ENCODE results near the gene PTPRD.

Gene PTPRD

DNA sequence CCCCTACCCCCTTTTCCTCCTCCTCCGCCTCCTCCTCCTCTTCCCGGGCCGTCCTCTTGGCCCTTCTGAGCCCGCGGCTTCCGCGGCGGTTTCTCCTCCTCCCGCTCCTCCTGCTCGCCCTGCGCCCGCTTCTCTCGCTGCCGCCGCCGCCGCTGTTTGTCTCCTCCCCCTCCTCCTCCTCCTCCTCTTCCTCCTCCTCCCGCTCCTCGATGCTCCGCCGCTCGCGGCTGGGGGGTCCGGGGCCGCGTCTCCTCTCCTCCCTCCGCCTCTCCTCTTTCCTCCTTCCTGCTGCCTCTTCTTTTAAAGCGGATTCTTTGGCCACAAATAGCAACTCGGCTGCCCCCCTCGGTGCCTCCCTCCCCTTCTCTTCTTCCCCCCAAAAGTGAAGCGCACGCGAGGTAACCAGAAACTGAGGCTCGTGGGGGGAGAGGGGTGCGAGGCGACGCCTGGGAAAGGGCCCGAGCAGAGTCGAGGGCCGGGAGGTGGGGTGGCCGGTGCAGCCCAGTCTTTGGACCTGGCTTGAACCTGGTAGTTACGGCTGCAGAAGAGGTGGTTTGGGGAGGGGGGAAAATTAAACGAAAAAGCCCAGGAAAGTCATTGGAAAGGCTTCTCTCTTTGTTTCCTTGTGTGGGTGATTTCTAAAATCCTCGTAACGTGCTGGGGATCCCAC, 1754.7 kb downstream of the PTPRD start (continued):
- TF ChIP-seq, protein P1, sequence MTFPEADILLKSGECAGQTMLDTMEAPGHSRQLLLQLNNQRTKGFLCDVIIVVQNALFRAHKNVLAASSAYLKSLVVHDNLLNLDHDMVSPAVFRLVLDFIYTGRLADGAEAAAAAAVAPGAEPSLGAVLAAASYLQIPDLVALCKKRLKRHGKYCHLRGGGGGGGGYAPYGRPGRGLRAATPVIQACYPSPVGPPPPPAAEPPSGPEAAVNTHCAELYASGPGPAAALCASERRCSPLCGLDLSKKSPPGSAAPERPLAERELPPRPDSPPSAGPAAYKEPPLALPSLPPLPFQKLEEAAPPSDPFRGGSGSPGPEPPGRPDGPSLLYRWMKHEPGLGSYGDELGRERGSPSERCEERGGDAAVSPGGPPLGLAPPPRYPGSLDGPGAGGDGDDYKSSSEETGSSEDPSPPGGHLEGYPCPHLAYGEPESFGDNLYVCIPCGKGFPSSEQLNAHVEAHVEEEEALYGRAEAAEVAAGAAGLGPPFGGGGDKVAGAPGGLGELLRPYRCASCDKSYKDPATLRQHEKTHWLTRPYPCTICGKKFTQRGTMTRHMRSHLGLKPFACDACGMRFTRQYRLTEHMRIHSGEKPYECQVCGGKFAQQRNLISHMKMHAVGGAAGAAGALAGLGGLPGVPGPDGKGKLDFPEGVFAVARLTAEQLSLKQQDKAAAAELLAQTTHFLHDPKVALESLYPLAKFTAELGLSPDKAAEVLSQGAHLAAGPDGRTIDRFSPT (tag by site-specific recombination; IDR thresholded peaks at IDR 0.05): no peak
- no peak for TF ChIP-seq MEIS1 (CRISPR knock-in tag; IDR thresholded peaks at IDR 0.05; ENCODE audit: borderline replicate concordance)
- TF ChIP-seq ZNF341 (tag by site-specific recombination; IDR thresholded peaks at IDR 0.05; ENCODE audit: low read depth): peak; percentile 90
- no peak for TF ChIP-seq ZNF561 (tag by site-specific recombination; IDR thresholded peaks at IDR 0.05; ENCODE audit: borderline replicate concordance)
- TF ChIP-seq ZNF366 (tag by site-specific recombination; conservative IDR thresholded peaks at IDR 0.05): peak; percentile 82
- TF ChIP-seq KLF9 (tag by site-specific recombination; IDR thresholded peaks at IDR 0.05; ENCODE audit: low read depth): no peak
- TF ChIP-seq KLF8 (tag by site-specific recombination; IDR thresholded peaks at IDR 0.05): peak; percentile 31; the same call in 1 of the 2 replicates
- no peak for TF ChIP-seq SCRT1 (tag by site-specific recombination; IDR thresholded peaks at IDR 0.05; ENCODE audit: borderline replicate concordance)
- no peak for TF ChIP-seq ZNF175 (tag by site-specific recombination; IDR thresholded peaks at IDR 0.05)
- TF ChIP-seq, protein P2, sequence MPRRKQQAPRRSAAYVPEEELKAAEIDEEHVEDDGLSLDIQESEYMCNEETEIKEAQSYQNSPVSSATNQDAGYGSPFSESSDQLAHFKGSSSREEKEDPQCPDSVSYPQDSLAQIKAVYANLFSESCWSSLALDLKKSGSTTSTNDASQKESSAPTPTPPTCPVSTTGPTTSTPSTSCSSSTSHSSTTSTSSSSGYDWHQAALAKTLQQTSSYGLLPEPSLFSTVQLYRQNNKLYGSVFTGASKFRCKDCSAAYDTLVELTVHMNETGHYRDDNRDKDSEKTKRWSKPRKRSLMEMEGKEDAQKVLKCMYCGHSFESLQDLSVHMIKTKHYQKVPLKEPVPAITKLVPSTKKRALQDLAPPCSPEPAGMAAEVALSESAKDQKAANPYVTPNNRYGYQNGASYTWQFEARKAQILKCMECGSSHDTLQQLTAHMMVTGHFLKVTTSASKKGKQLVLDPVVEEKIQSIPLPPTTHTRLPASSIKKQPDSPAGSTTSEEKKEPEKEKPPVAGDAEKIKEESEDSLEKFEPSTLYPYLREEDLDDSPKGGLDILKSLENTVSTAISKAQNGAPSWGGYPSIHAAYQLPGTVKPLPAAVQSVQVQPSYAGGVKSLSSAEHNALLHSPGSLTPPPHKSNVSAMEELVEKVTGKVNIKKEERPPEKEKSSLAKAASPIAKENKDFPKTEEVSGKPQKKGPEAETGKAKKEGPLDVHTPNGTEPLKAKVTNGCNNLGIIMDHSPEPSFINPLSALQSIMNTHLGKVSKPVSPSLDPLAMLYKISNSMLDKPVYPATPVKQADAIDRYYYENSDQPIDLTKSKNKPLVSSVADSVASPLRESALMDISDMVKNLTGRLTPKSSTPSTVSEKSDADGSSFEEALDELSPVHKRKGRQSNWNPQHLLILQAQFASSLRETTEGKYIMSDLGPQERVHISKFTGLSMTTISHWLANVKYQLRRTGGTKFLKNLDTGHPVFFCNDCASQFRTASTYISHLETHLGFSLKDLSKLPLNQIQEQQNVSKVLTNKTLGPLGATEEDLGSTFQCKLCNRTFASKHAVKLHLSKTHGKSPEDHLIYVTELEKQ (tag by site-specific recombination; IDR thresholded peaks at IDR 0.05; ENCODE audit: borderline replicate concordance): no peak
- TF ChIP-seq KLF7 (tag by site-specific recombination; IDR thresholded peaks at IDR 0.05; ENCODE audit: borderline replicate concordance): no peak
- TF ChIP-seq ZNF530 (tag by site-specific recombination; IDR thresholded peaks at IDR 0.05; ENCODE audit: low read depth): no peak
- peak; percentile 64 for TF ChIP-seq GLIS1 (tag by site-specific recombination; IDR thresholded peaks at IDR 0.05)
- TF ChIP-seq BCL11B (tag by site-specific recombination; IDR thresholded peaks at IDR 0.05; ENCODE audit: low read depth): no peak
- TF ChIP-seq ZNF132 (tag by site-specific recombination; IDR thresholded peaks at IDR 0.05; ENCODE audit: borderline replicate concordance): no peak
- 0 out of 2 replicates have a peak, but pooled peaks have one; percentile 35 for TF ChIP-seq WT1 (tag by site-specific recombination; IDR thresholded peaks at IDR 0.05)
- no peak for TF ChIP-seq ZBTB7A (tag by site-specific recombination; IDR thresholded peaks at IDR 0.05; ENCODE audit: low read depth)
- TF ChIP-seq GLI4 (tag by site-specific recombination; IDR thresholded peaks at IDR 0.05): no peak
- TF ChIP-seq ZNF169 (tag by site-specific recombination; IDR thresholded peaks at IDR 0.05): no peak
- no peak for TF ChIP-seq SP7 (tag by site-specific recombination; IDR thresholded peaks at IDR 0.05)
- no peak for TF ChIP-seq ZNF184 (tag by site-specific recombination; IDR thresholded peaks at IDR 0.05)
- TF ChIP-seq, protein P3, sequence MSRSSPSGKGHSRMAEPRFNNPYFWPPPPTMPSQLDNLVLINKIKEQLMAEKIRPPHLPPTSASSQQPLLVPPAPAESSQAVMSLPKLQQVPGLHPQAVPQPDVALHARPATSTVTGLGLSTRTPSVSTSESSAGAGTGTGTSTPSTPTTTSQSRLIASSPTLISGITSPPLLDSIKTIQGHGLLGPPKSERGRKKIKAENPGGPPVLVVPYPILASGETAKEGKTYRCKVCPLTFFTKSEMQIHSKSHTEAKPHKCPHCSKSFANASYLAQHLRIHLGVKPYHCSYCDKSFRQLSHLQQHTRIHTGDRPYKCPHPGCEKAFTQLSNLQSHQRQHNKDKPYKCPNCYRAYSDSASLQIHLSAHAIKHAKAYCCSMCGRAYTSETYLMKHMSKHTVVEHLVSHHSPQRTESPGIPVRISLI (tag by site-specific recombination; IDR thresholded peaks at IDR 0.05): no peak
- TF ChIP-seq, protein P4, sequence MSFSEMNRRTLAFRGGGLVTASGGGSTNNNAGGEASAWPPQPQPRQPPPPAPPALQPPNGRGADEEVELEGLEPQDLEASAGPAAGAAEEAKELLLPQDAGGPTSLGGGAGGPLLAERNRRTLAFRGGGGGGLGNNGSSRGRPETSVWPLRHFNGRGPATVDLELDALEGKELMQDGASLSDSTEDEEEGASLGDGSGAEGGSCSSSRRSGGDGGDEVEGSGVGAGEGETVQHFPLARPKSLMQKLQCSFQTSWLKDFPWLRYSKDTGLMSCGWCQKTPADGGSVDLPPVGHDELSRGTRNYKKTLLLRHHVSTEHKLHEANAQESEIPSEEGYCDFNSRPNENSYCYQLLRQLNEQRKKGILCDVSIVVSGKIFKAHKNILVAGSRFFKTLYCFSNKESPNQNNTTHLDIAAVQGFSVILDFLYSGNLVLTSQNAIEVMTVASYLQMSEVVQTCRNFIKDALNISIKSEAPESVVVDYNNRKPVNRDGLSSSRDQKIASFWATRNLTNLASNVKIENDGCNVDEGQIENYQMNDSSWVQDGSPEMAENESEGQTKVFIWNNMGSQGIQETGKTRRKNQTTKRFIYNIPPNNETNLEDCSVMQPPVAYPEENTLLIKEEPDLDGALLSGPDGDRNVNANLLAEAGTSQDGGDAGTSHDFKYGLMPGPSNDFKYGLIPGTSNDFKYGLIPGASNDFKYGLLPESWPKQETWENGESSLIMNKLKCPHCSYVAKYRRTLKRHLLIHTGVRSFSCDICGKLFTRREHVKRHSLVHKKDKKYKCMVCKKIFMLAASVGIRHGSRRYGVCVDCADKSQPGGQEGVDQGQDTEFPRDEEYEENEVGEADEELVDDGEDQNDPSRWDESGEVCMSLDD (tag by site-specific recombination; IDR thresholded peaks at IDR 0.05): no peak
- no peak for TF ChIP-seq ZNF629 (tag by site-specific recombination; IDR thresholded peaks at IDR 0.05)
- TF ChIP-seq, protein P5, sequence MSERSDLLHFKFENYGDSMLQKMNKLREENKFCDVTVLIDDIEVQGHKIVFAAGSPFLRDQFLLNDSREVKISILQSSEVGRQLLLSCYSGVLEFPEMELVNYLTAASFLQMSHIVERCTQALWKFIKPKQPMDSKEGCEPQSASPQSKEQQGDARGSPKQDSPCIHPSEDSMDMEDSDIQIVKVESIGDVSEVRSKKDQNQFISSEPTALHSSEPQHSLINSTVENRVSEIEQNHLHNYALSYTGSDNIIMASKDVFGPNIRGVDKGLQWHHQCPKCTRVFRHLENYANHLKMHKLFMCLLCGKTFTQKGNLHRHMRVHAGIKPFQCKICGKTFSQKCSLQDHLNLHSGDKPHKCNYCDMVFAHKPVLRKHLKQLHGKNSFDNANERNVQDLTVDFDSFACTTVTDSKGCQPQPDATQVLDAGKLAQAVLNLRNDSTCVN (tag by site-specific recombination; optimal IDR thresholded peaks at IDR 0.05): peak; percentile 62
- no peak for TF ChIP-seq ZNF792 (tag by site-specific recombination; IDR thresholded peaks at IDR 0.05)
- TF ChIP-seq ZNF214 (tag by site-specific recombination; IDR thresholded peaks at IDR 0.05; ENCODE audit: borderline replicate concordance): no peak
- TF ChIP-seq, protein P6, sequence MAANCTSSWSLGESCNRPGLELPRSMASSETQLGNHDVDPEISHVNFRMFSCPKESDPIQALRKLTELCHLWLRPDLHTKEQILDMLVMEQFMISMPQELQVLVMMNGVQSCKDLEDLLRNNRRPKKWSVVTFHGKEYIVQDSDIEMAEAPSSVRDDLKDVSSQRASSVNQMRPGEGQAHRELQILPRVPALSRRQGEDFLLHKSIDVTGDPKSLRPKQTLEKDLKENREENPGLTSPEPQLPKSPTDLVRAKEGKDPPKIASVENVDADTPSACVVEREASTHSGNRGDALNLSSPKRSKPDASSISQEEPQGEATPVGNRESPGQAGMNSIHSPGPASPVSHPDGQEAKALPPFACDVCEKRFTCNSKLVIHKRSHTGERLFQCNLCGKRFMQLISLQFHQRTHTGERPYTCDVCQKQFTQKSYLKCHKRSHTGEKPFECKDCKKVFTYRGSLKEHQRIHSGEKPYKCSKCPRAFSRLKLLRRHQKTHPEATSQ (tag by site-specific recombination; IDR thresholded peaks at IDR 0.05): no peak
